A549 (cell line): ENCODE results near the gene B3GALT6. TPM values are rescaled to one million over a fixed set of nuclear protein-coding genes. Genes with fewer than 3 reads are reported as not detected.

Source experiments
- ATAC-seq, 2 experiments: fragments of 200-7000 bp in 1 of 2; fragments of >200 bp in 1 of 2; cut with Nextera tagmentation in 1 of 2; cut with Tn5 transposase in 1 of 2; 3 replicates each; pipeline versions ENCODE4 v1.8.0 to v1.9.1; 2018 to 2020; ENCODE audit warnings: mild to moderate bottlenecking in 1 of 2, moderate library complexity in 1 of 2
- CTCF ChIA-PET: fragments of 300-600 bp; sonication (Branson Sonifier 250); formaldehyde crosslinking; extraction: SDS; loops from one replicate; lab custom pipeline; 2021; ENCODE audit warnings: antibody characterized with exemption, inconsistent platforms; lab: Yijun Ruan, JAX
- POLR2A ChIA-PET: fragments of 350-600 bp; formaldehyde crosslinking; extraction: SDS; loops from one replicate; lab custom pipeline; 2021; ENCODE audit warnings: antibody characterized with exemption, inconsistent platforms; lab: Yijun Ruan, JAX
- DNase-seq, 2 experiments: peaks; one replicate each; pipeline versions ENCODE4 v3.0.0 to v3.0.0-alpha.2; 2011 to 2016; ENCODE audit warnings: low read depth in 1 of 2, low spot score in 1 of 2
- FAIRE-seq: peaks from 2 replicates; lab custom pipeline; 2011; peaks lifted over from hg19 to GRCh38; lab: Jason Lieb, UNC
- H3K27ac ChIP-seq, 2 experiments: fragments of >200 bp; sonication (Bioruptor Twin); formaldehyde crosslinking; 3 replicates each; pipeline ENCODE4 v1.5.1; 2016 to 2017
- H3K4me1 ChIP-seq: fragments of >200 bp; sonication (Bioruptor Twin); formaldehyde crosslinking; 3 replicates; pipeline ENCODE4 v1.6.1; 2016
- H3K4me2 ChIP-seq: fragments of >200 bp; sonication (Bioruptor Twin); formaldehyde crosslinking; 3 replicates; pipeline ENCODE4 v1.6.1; 2016
- H3K4me3 ChIP-seq: fragments of >200 bp; sonication (Bioruptor Twin); formaldehyde crosslinking; 3 replicates; pipeline ENCODE4 v1.5.1; 2016
- H3K9me3 ChIP-seq: fragments of >200 bp; sonication (Bioruptor Twin); formaldehyde crosslinking; 3 replicates; pipeline ENCODE4 v1.6.1; 2016
- BHLHE40 ChIP-seq: IDR thresholded peaks from 2 replicates; pipeline ENCODE4 v1.6.1; 2012; ENCODE audit warnings: low read depth, low read length, inconsistent platforms
- CTCF ChIP-seq: fragments of >200 bp; sonication (Bioruptor Twin); formaldehyde crosslinking; IDR thresholded peaks from 3 replicates; pipeline ENCODE4 v1.5.1; 2016
- EHF ChIP-seq: fragments of 250-450 bp; sonication (Bioruptor Pico); IDR thresholded peaks from 2 replicates; pipeline ENCODE4 v1.5.0; 2020; ENCODE audit warnings: mild to moderate bottlenecking
- ELK1 ChIP-seq: fragments of 150-350 bp; IDR thresholded peaks from 2 replicates; pipeline ENCODE4 v1.6.1; 2014; ENCODE audit warnings: low read depth, mild to moderate bottlenecking, low read length
- EP300 ChIP-seq, 2 experiments: fragments of >200 bp; sonication (Bioruptor Twin); formaldehyde crosslinking; IDR thresholded peaks; 2 replicates in 1 of 2; 3 replicates in 1 of 2; pipeline ENCODE4 v1.6.1; 2016 to 2017
- GATA3 ChIP-seq: IDR thresholded peaks from 2 replicates; pipeline ENCODE4 v1.6.1; 2012; ENCODE audit warnings: borderline replicate concordance
- HEYL ChIP-seq: fragments of 250-450 bp; sonication (Bioruptor Pico); IDR thresholded peaks from 2 replicates; pipeline ENCODE4 v1.8.0; 2021; ENCODE audit warnings: mild to moderate bottlenecking, moderate library complexity
- HOXA7 ChIP-seq: fragments of 250-450 bp; sonication (Bioruptor Pico); IDR thresholded peaks from 2 replicates; pipeline ENCODE4 v1.5.0; 2020; ENCODE audit warnings: mild to moderate bottlenecking, moderate library complexity
- HOXB13 ChIP-seq: fragments of 250-450 bp; sonication (Bioruptor Pico); IDR thresholded peaks from 2 replicates; pipeline ENCODE4 v1.5.0; 2020; ENCODE audit warnings: low read depth, mild to moderate bottlenecking, moderate library complexity
- JUN ChIP-seq, 2 experiments: fragments of >200 bp; sonication (Bioruptor Twin); formaldehyde crosslinking; IDR thresholded peaks; 2 replicates in 1 of 2; 3 replicates in 1 of 2; pipeline ENCODE4 v1.6.1; 2016 to 2017
- POLR2A ChIP-seq: IDR thresholded peaks from 2 replicates; pipeline ENCODE4 v1.6.1; 2012; ENCODE audit warnings: mild to moderate bottlenecking, low read length
- POLR2AphosphoS2 ChIP-seq: conservative IDR thresholded peaks from 2 replicates; pipeline ENCODE4 v1.6.1; 2012; ENCODE audit warnings: low read length, improper control_type of control experiment, inconsistent platforms
- RAD21 ChIP-seq, 2 experiments: fragments of >200 bp in 1 of 2; sonication (Bioruptor Twin) in 1 of 2; formaldehyde crosslinking in 1 of 2; IDR thresholded peaks in 1 of 2; conservative IDR thresholded peaks in 1 of 2; 2 replicates in 1 of 2; 3 replicates in 1 of 2; pipeline ENCODE4 v1.6.1; 2012 to 2018; ENCODE audit warnings: inconsistent platforms in 1 of 2
- RCOR1 ChIP-seq: fragments of 150-350 bp; IDR thresholded peaks from 2 replicates; pipeline ENCODE4 v1.6.1; 2014; ENCODE audit warnings: antibody characterized with exemption, low read length, low read depth
- RNF2 ChIP-seq: fragments of 200-600 bp; sonication (generic); IDR thresholded peaks from 2 replicates; pipeline ENCODE4 v1.6.1; 2016; ENCODE audit warnings: low read depth, mild to moderate bottlenecking, antibody characterized with exemption, moderate library complexity, borderline replicate concordance
- SREBF2 ChIP-seq: fragments of 450-650 bp; IDR thresholded peaks from 2 replicates; pipeline ENCODE4 v1.6.1; 2014; ENCODE audit warnings: mild to moderate bottlenecking, moderate library complexity
- TP53 ChIP-seq: fragments of 250-450 bp; sonication (Bioruptor Pico); IDR thresholded peaks from 2 replicates; pipeline ENCODE4 v1.5.0; 2021; ENCODE audit warnings: mild to moderate bottlenecking, moderate library complexity
- USF2 ChIP-seq: fragments of 450-650 bp; IDR thresholded peaks from 2 replicates; pipeline ENCODE4 v1.6.1; 2014; ENCODE audit warnings: antibody characterized with exemption
- ZC3H11A ChIP-seq: fragments of 450-650 bp; IDR thresholded peaks from 2 replicates; pipeline ENCODE4 v1.6.1; 2014; ENCODE audit warnings: antibody characterized with exemption, mild to moderate bottlenecking
- WGBS: methylation state at CpG from one replicate; pipeline ENCODE4 v1.1.6; 2017; ENCODE audit errors: missing lambda C conversion rate; 5-methylcytosine and 5-hydroxymethylcytosine counted together
- polyA plus RNA-seq, 4 experiments: library from polyadenylated mRNA; depleted of rRNA in 3 of 4; stranded (reverse); fragments of >200 nt; fragmentation: RNase III in 1 of 4; extraction: RNeasy Plus Mini Kit Qiagen cat#74134 plus additional on column Dnase treatment in 1 of 4; gene quantifications; 2 replicates in 3 of 4; 3 replicates in 1 of 4; pipeline ENCODE4 v1.2.3, GENCODE V29; 2011 to 2017

Gene B3GALT6
- polyA plus RNA-seq, 2 of the 4 experiments (the other 2 are of a cell fraction) = 12.5 to 12.9 TPM

GRCh38 chr1:1234180-1234808 is 2.3 kb downstream of the B3GALT6 start:
- no peak overlapping the region for H3K27ac ChIP-seq
- ATAC-seq (no peak), FAIRE-seq (no peak), DNase-seq (no peak)
- CTCF ChIA-PET = interaction anchor here (9.4 kb wide), 1 partner anchor 112 kb away, joined by 46 read pairs; no protein-coding TSS in a partner anchor
- H3K4me1 ChIP-seq = peaks cover 36% of the 10 kb centered on the region
- H3K4me2 ChIP-seq = no peak overlapping the region
- no peaks in the 10 kb centered on the region for H3K9me3 ChIP-seq
- POLR2A ChIA-PET = no interaction called here
- TF ChIP-seq ELK1 = no peak
- H3K4me3 ChIP-seq = no peak overlapping the region
- WGBS = 87% methylated on average over 20 of the region's 28 CpGs

- ChIA-PET POLR2A (no interaction called here), CTCF (interaction anchor here (9.4 kb wide), 1 partner anchor 113 kb away, joined by 46 read pairs; no protein-coding TSS in a partner anchor)
- 91% methylated on average over 20 of the region's 27 CpGs for WGBS
- TF ChIP-seq EHF (CRISPR knock-in tag) (no peak), POLR2A (peak; percentile 35; the same call in 1 of the 2 replicates), RAD21 (conservative IDR thresholded peaks at IDR 0.05 in 1 of 2, IDR thresholded peaks at IDR 0.05 in 1 of 2) (no peak)
- no peak for ATAC-seq
- no peak for DNase-seq
- H3K9me3 ChIP-seq = no peaks in the 10 kb centered on the region
- no peak overlapping the region for H3K4me3 ChIP-seq
- H3K27ac ChIP-seq = no peak overlapping the region
- no peak overlapping the region for H3K4me2 ChIP-seq
- FAIRE-seq = no peak
- H3K4me1 ChIP-seq = peaks cover 42% of the 10 kb centered on the region
Observed at GRCh38 chr1:1235016-1235744, 3.1 kb downstream of the B3GALT6 start.

GRCh38 chr1:1236176-1236763 is 4.2 kb downstream of the B3GALT6 start:
- ChIA-PET CTCF (interaction anchor here (1.3 to 9.4 kb wide), 2 partner anchors 114 to 252 kb away, joined by 3 to 46 read pairs; no protein-coding TSS in a partner anchor), POLR2A (no interaction called here)
- peak overlapping the region in 1 of 2 experiments; percentile 55; a peak in 2 of 6 replicates for H3K27ac ChIP-seq
- 90% methylated on average over 6 of the region's 22 CpGs for WGBS
- TF ChIP-seq TP53 (CRISPR knock-in tag) = no peak
- TF ChIP-seq JUN (IDR thresholded peaks at IDR 0.05) = no peak
- no peak for TF ChIP-seq HEYL (CRISPR knock-in tag)
- no peak for TF ChIP-seq RNF2
- no peak for TF ChIP-seq USF2
- no peak for TF ChIP-seq RCOR1
- TF ChIP-seq, all 56 proteins: peak for 0
- Histone ChIP-seq H3K4me1 (peaks cover 37% of the 10 kb centered on the region), H3K4me2 (no peak overlapping the region), H3K4me3 (no peak overlapping the region), H3K9me3 (no peaks in the 10 kb centered on the region)
- FAIRE-seq (no peak), DNase-seq (no peak), ATAC-seq (no peak)

- no peak for FAIRE-seq
- ATAC-seq = peak in 1 of 2 experiments; percentile 4; a peak in 3 of 6 replicates
- no peak for DNase-seq
- WGBS = 60% methylated on average over 2 of the region's 34 CpGs
- Histone ChIP-seq H3K4me3 (no peak overlapping the region), H3K4me2 (no peak overlapping the region), H3K27ac (peak overlapping the region in 1 of 2 experiments; percentile 55; a peak in 2 of 6 replicates), H3K9me3 (no peaks in the 10 kb centered on the region), H3K4me1 (peaks cover 37% of the 10 kb centered on the region)
- ChIA-PET CTCF (interaction anchor here (0.9 to 9.4 kb wide), 3 partner anchors 13 to 253 kb away, joined by 3 to 46 read pairs (median 3); no protein-coding TSS in a partner anchor), POLR2A (interaction anchor here (0.5 kb wide), 1 partner anchor 9 kb away, joined by 4 read pairs; the partner anchor contains the start of gene C1QTNF12)
- TF ChIP-seq BHLHE40 (no peak), SREBF2 (no peak), CTCF (no peak), RCOR1 (no peak), HOXA7 (CRISPR knock-in tag) (no peak), ZC3H11A (no peak), EP300 (IDR thresholded peaks at IDR 0.05) (no peak), ELK1 (no peak), POLR2AphosphoS2 (no peak), POLR2A (no peak), HOXB13 (CRISPR knock-in tag) (no peak), GATA3 (no peak)
Observed at GRCh38 chr1:1236945-1237873, 5.2 kb downstream of the B3GALT6 start.
